Epithelial cell of proximal tubule (primary cell): ENCODE measurements around the gene EPB41L4B. TPM values are rescaled to one million over a fixed set of nuclear protein-coding genes. Genes with fewer than 3 reads are reported as not detected.

ENCODE experiments used
- DNase-seq: peaks from one replicate; pipeline ENCODE4 v3.0.0-alpha.2; 2011; ENCODE audit warnings: low read depth
- H3K4me3 ChIP-seq: 2 replicates; pipeline ENCODE4 v1.5.1; 2011; ENCODE audit warnings: low read depth, mild to moderate bottlenecking, low read length
- total RNA-seq: library from RNA; depleted of rRNA; stranded (reverse); fragments of >200 nt; gene quantifications from 2 replicates; pipeline ENCODE4 v1.2.3, GENCODE V29; 2015
- TF ChIP-seq, protein P1 (sequence below): conservative IDR thresholded peaks from 2 replicates; pipeline ENCODE4 v1.5.1; 2012; ENCODE audit warnings: low read depth, mild to moderate bottlenecking, low read length

The EPB41L4B gene
- total RNA-seq, 1 donor from 2014 or later = 7.6 TPM

DNA sequence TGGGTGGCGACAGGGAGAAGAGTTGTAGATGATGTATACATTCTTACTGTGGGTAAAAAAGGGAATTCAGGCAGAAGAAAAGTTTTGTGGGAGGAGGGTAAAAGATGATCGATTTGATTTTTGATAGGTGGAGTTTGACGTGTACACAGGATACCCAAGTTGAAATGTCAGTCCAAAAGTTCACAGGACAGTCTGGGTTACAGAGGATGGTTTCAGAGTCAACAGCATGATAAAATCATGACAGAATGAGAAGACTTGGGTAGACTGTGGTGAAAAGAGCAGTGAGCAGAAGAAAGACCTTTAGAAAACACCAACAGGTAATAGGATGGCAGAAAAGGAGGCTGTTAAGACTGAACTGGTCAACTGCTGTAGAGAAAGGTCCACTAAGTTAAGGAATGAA is 81.6 kb downstream of the EPB41L4B start:
- TF ChIP-seq, protein P1, sequence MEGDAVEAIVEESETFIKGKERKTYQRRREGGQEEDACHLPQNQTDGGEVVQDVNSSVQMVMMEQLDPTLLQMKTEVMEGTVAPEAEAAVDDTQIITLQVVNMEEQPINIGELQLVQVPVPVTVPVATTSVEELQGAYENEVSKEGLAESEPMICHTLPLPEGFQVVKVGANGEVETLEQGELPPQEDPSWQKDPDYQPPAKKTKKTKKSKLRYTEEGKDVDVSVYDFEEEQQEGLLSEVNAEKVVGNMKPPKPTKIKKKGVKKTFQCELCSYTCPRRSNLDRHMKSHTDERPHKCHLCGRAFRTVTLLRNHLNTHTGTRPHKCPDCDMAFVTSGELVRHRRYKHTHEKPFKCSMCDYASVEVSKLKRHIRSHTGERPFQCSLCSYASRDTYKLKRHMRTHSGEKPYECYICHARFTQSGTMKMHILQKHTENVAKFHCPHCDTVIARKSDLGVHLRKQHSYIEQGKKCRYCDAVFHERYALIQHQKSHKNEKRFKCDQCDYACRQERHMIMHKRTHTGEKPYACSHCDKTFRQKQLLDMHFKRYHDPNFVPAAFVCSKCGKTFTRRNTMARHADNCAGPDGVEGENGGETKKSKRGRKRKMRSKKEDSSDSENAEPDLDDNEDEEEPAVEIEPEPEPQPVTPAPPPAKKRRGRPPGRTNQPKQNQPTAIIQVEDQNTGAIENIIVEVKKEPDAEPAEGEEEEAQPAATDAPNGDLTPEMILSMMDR = no peak
- no peak overlapping the region for H3K4me3 ChIP-seq
- DNase-seq = no peak

DNA sequence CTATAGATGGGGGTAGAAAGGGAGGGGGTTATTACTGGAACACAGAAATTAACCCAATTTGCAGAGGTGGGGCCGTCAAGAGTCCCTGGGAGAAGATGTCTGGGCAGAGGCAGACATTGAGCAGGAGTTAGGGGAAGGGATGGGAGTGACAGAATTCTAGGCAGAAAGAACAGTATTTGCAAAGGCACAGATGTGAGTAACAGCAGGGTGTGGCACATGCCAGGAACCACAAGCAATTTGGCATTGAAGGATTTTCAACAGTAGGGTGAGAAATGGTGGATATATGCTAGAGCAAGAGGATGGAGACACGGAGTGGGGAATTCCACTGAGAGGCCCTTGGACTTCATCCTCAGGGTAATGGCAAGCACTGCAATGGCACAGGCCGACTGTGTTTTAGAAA is 82.2 kb downstream of the EPB41L4B start:
- DNase-seq = no peak
- TF ChIP-seq, protein P1 = no peak
- no peak overlapping the region for H3K4me3 ChIP-seq

DNA sequence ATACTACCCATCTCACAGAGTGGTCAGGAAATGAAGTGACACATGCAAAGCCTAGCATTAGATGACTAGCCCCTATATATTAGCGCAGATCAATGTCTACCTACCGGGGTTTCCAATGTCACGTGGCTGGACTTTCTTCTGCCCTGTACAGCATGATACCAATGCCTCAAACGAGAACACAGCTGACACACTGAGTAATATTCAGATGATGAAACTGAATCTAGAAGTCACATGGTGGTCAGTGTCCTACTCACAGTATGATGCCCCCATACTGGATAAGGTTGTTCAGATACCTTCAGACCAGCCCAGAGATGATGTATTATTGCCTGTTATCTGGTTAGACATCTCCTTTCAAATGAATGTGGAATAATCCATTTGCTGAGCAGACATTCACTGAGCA is 82.7 kb downstream of the EPB41L4B start:
- TF ChIP-seq, protein P1 = no peak
- no peak for DNase-seq

DNA sequence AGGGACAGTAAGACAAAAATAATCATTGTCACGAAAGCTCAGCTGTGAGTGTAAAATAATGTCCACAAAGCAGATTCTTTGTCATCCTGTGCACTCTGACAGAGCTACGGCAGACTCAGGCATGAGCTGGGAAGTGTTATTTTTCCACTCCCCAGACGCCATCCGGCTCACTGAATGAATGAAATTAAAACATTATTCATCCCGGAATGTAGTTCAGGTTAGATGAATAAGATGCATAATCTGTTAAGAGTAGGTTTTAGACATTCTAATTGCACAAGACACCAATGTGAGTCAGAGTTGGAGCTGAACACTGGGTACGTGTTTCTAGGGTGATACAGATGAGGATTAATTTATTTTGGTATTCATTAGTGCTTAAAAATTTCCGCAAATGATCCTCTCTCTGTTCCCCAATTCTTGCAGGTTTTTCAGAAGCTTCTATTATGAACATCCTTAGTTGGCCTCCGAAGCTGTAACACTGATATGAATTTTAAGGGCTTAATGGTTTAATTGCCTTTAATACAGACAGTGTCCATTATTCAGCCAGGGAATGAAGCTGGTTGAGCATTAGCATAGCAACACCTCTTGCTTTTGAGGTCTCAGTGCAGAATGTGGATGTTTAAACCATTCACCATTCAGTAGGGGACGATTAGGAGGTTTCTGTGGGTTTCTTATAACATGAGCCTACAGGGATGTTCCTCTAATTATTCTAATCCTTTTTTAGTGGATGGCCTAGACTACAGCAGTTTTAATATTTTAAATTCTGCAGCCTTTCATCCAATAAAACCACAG is 88.2 kb downstream of the EPB41L4B start:
- DNase-seq = no peak
- H3K4me3 ChIP-seq = no peak overlapping the region
- TF ChIP-seq, protein P1 = no peak

More for the DNA sequence above, 82.7 kb downstream of the EPB41L4B start:
- H3K4me3 ChIP-seq = no peak overlapping the region

DNA sequence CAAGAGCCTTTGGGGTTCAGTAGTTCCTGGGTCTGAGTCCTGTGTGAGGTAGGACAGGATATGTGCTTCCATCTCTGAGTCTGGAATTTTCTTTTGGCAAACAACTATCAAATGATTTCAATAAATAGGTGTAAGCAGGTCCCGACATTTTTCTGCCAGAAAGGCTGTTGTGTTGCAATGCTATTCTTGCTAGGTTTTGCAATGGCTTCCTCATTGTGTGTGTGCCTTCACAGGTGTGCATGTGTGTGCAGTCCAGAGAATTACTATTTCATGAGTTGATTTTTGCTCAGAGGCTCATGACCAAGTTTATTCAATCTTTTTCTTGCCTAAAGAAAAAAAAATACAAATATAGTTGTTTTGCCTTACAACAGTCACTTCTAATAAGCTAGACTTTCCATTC is 89.3 kb downstream of the EPB41L4B start:
- TF ChIP-seq, protein P1 = no peak
- H3K4me3 ChIP-seq = no peak overlapping the region
- no peak for DNase-seq

DNA sequence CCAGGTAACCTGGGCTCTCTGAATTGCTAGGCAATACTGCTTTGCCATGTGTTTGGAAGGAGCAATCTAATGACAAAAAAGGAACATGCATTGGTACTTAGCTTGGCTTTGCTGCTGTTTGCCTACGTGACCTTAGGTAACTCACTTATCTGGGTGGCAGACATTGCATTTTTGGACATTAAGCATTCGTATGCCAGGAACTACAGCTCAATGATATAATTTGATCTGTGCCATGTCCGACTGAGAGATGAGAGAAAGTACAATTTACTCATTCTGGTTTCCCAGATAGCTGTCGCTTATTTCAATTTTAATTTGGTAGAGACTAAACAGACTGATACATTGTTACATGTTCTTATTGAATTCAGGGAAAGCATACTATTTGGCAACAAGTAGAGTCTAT is 90.6 kb downstream of the EPB41L4B start:
- TF ChIP-seq, protein P1 = no peak
- no peak overlapping the region for H3K4me3 ChIP-seq
- no peak for DNase-seq

DNA sequence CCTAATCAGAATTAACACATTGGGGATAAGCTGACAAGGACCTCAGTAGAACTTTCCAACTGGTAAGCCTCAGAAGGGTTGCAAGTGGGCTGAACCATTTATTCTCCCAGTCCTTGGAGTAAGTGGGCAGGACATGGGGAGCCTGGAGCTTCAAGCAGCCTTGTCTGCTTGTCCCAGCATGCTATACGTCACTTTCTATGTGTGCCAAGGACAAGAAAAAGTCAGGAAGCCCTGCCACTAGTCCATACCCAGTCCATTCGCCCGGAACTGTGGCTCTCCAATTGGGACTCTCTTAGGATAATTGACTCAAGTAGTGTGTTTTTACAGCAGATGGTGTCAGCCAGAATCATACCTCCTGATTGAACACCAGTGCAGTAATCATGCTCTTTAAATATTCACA is 91.2 kb downstream of the EPB41L4B start:
- TF ChIP-seq, protein P1 = no peak
- H3K4me3 ChIP-seq = no peak overlapping the region
- no peak for DNase-seq
